ENCODE data around the gene MINDY3. TPM values are rescaled to one million over a fixed set of nuclear protein-coding genes. Genes with fewer than 3 reads are reported as not detected.

Gene MINDY3
- total and polyA plus RNA-seq, 7 experiments from 2014 or later: 3.6 to 43.8 (median 29.1) TPM

GRCh38 chr10:15754937-15755336 lies 105.4 kb downstream of the MINDY3 start:
- CTCF ChIA-PET: no interaction called here
- Histone ChIP-seq H3K4me1 (ENCODE audit: control insufficient read depth in 2 of 2, insufficient read depth in 2 of 2, low read length in 2 of 2) (no peaks in the 10 kb centered on the region), H3K9me3 (ENCODE audit: control insufficient read depth in 2 of 3, low read length in 3 of 3) (no peaks in the 10 kb centered on the region), H3K27me3 (ENCODE audit: control insufficient read depth in 2 of 2, insufficient read depth in 2 of 2, low read length in 2 of 2) (no peaks in the 10 kb centered on the region), H3K4me3 (ENCODE audit: low read length) (no peak overlapping the region), H3K36me3 (ENCODE audit: control insufficient read depth in 2 of 3, insufficient read depth in 3 of 3, low read length in 3 of 3) (no peaks in the 10 kb centered on the region), H3K27ac (ENCODE audit: low read depth, low read length) (no peak overlapping the region)
- POLR2A ChIA-PET: no interaction called here
- H3K4me1 Mint-ChIP-seq: no peaks in the 10 kb centered on the region
- H3K27ac Mint-ChIP-seq: no peak overlapping the region
- DNase-seq (no peak), ATAC-seq (no peak)
- no peak overlapping the region for H3K4me3 Mint-ChIP-seq
- H3K9me3 Mint-ChIP-seq: peaks cover 0 to 2% (median 0%) of the 10 kb centered on the region in 11 donors
- no peaks in the 10 kb centered on the region for H3K36me3 Mint-ChIP-seq
- intact Hi-C loops (cut with micrococcal nuclease): no loop called here
- peaks cover 9 to 38% (median 22%) of the 10 kb centered on the region in 5 donors for H3K27me3 Mint-ChIP-seq

GRCh38 chr10:15751046-15751445 lies 109.3 kb downstream of the MINDY3 start:
- ATAC-seq (no peak), DNase-seq (no peak)
- H3K27me3 ChIP-seq (ENCODE audit: control insufficient read depth in 2 of 2, insufficient read depth in 2 of 2, low read length in 2 of 2): no peaks in the 10 kb centered on the region
- no peaks in the 10 kb centered on the region for H3K4me1 ChIP-seq (ENCODE audit: control insufficient read depth in 2 of 2, insufficient read depth in 2 of 2, low read length in 2 of 2)
- peaks cover 5 to 38% (median 23%) of the 10 kb centered on the region in 5 donors for H3K27me3 Mint-ChIP-seq
- H3K27ac ChIP-seq (ENCODE audit: low read depth, low read length): no peak overlapping the region
- no peaks in the 10 kb centered on the region for H3K36me3 Mint-ChIP-seq
- H3K4me1 Mint-ChIP-seq: no peaks in the 10 kb centered on the region
- no peaks in the 10 kb centered on the region for H3K36me3 ChIP-seq (ENCODE audit: control insufficient read depth in 2 of 3, insufficient read depth in 3 of 3, low read length in 3 of 3)
- ChIA-PET CTCF (no interaction called here), POLR2A (no interaction called here)
- H3K4me3 ChIP-seq (ENCODE audit: low read length): no peak overlapping the region
- H3K9me3 ChIP-seq (ENCODE audit: control insufficient read depth in 2 of 3, low read length in 3 of 3): no peaks in the 10 kb centered on the region
- intact Hi-C loops (cut with micrococcal nuclease): no loop called here
- H3K27ac Mint-ChIP-seq: no peak overlapping the region
- H3K4me3 Mint-ChIP-seq: no peak overlapping the region
- peaks cover 0 to 1% (median 0%) of the 10 kb centered on the region in 11 donors for H3K9me3 Mint-ChIP-seq

- Histone ChIP-seq H3K4me1 (ENCODE audit: control insufficient read depth in 2 of 2, insufficient read depth in 2 of 2, low read length in 2 of 2) (no peaks in the 10 kb centered on the region), H3K9me3 (ENCODE audit: control insufficient read depth in 2 of 3, low read length in 3 of 3) (no peaks in the 10 kb centered on the region), H3K27me3 (ENCODE audit: control insufficient read depth in 2 of 2, insufficient read depth in 2 of 2, low read length in 2 of 2) (no peaks in the 10 kb centered on the region), H3K4me3 (ENCODE audit: low read length) (no peak overlapping the region), H3K36me3 (ENCODE audit: control insufficient read depth in 2 of 3, insufficient read depth in 3 of 3, low read length in 3 of 3) (no peaks in the 10 kb centered on the region), H3K27ac (ENCODE audit: low read depth, low read length) (no peak overlapping the region)
- DNase-seq (no peak), ATAC-seq (no peak)
- Mint-ChIP-seq H3K4me1 (no peaks in the 10 kb centered on the region), H3K27ac (no peak overlapping the region), H3K36me3 (no peaks in the 10 kb centered on the region), H3K9me3 (peaks cover 0 to 1% (median 0%) of the 10 kb centered on the region in 11 donors), H3K27me3 (peaks cover 3 to 32% (median 17%) of the 10 kb centered on the region in 5 donors), H3K4me3 (no peak overlapping the region)
- ChIA-PET POLR2A (no interaction called here), CTCF (no interaction called here)
- intact Hi-C loops (cut with micrococcal nuclease): no loop called here
Observed at GRCh38 chr10:15748126-15748525, 112.2 kb downstream of the MINDY3 start.

- H3K4me3 Mint-ChIP-seq: no peak overlapping the region
- H3K27me3 ChIP-seq (ENCODE audit: control insufficient read depth in 2 of 2, insufficient read depth in 2 of 2, low read length in 2 of 2): no peaks in the 10 kb centered on the region
- no peak overlapping the region for H3K27ac ChIP-seq (ENCODE audit: low read depth, low read length)
- peaks cover 0 to 1% (median 0%) of the 10 kb centered on the region in 11 donors for H3K9me3 Mint-ChIP-seq
- peaks cover 1 to 27% (median 12%) of the 10 kb centered on the region in 5 donors for H3K27me3 Mint-ChIP-seq
- H3K4me1 ChIP-seq (ENCODE audit: control insufficient read depth in 2 of 2, insufficient read depth in 2 of 2, low read length in 2 of 2): no peaks in the 10 kb centered on the region
- ATAC-seq (no peak), DNase-seq (no peak)
- H3K4me1 Mint-ChIP-seq: no peaks in the 10 kb centered on the region
- ChIA-PET CTCF (no interaction called here), POLR2A (no interaction called here)
- H3K27ac Mint-ChIP-seq: no peak overlapping the region
- H3K36me3 ChIP-seq (ENCODE audit: control insufficient read depth in 2 of 3, insufficient read depth in 3 of 3, low read length in 3 of 3): no peaks in the 10 kb centered on the region
- no peak overlapping the region for H3K4me3 ChIP-seq (ENCODE audit: low read length)
- H3K9me3 ChIP-seq (ENCODE audit: control insufficient read depth in 2 of 3, low read length in 3 of 3): no peaks in the 10 kb centered on the region
- no peaks in the 10 kb centered on the region for H3K36me3 Mint-ChIP-seq
- intact Hi-C loops (cut with micrococcal nuclease): no loop called here
Observed at GRCh38 chr10:15747632-15748031, 112.7 kb downstream of the MINDY3 start.

GRCh38 chr10:15745751-15746150 lies 114.6 kb downstream of the MINDY3 start:
- DNase-seq: no peak
- Histone ChIP-seq H3K9me3 (ENCODE audit: control insufficient read depth in 2 of 3, low read length in 3 of 3) (no peaks in the 10 kb centered on the region), H3K27ac (ENCODE audit: low read depth, low read length) (no peak overlapping the region), H3K4me1 (ENCODE audit: control insufficient read depth in 2 of 2, insufficient read depth in 2 of 2, low read length in 2 of 2) (no peaks in the 10 kb centered on the region), H3K27me3 (ENCODE audit: control insufficient read depth in 2 of 2, insufficient read depth in 2 of 2, low read length in 2 of 2) (no peaks in the 10 kb centered on the region), H3K36me3 (ENCODE audit: control insufficient read depth in 2 of 3, insufficient read depth in 3 of 3, low read length in 3 of 3) (no peaks in the 10 kb centered on the region), H3K4me3 (ENCODE audit: low read length) (no peak overlapping the region)
- Mint-ChIP-seq H3K36me3 (no peaks in the 10 kb centered on the region), H3K9me3 (peaks cover 0 to 1% (median 0%) of the 10 kb centered on the region in 11 donors), H3K27me3 (peaks cover 3 to 31% (median 12%) of the 10 kb centered on the region in 5 donors), H3K27ac (no peak overlapping the region), H3K4me1 (no peaks in the 10 kb centered on the region), H3K4me3 (no peak overlapping the region)
- no peak for ATAC-seq
- CTCF ChIA-PET: no interaction called here
- intact Hi-C loops (cut with micrococcal nuclease): loop anchor here in 1 of 2 donors (2.0 kb wide), 1 partner anchor 311 kb away; no protein-coding TSS in a partner anchor
- POLR2A ChIA-PET: no interaction called here

GRCh38 chr10:15744217-15744865 lies 116.0 kb downstream of the MINDY3 start:
- Mint-ChIP-seq H3K27me3 (peaks cover 3 to 27% (median 12%) of the 10 kb centered on the region in 5 donors), H3K27ac (no peak overlapping the region), H3K4me3 (no peak overlapping the region), H3K9me3 (peaks cover 0 to 1% (median 0%) of the 10 kb centered on the region in 11 donors), H3K36me3 (no peaks in the 10 kb centered on the region), H3K4me1 (no peaks in the 10 kb centered on the region)
- DNase-seq (peak in 5 of 9 donors; percentile 3 to 27 (median 9)), ATAC-seq (no peak)
- H3K4me3 ChIP-seq (ENCODE audit: low read length): no peak overlapping the region
- POLR2A ChIA-PET: no interaction called here
- no peaks in the 10 kb centered on the region for H3K27me3 ChIP-seq (ENCODE audit: control insufficient read depth in 2 of 2, insufficient read depth in 2 of 2, low read length in 2 of 2)
- no peaks in the 10 kb centered on the region for H3K4me1 ChIP-seq (ENCODE audit: control insufficient read depth in 2 of 2, insufficient read depth in 2 of 2, low read length in 2 of 2)
- CTCF ChIA-PET: no interaction called here
- intact Hi-C loops (cut with micrococcal nuclease): loop anchor here (2.0 to 5.0 kb wide), 2 partner anchors 310 to 312 kb away; no protein-coding TSS in a partner anchor
- H3K9me3 ChIP-seq (ENCODE audit: control insufficient read depth in 2 of 3, low read length in 3 of 3): no peaks in the 10 kb centered on the region
- H3K27ac ChIP-seq (ENCODE audit: low read depth, low read length): no peak overlapping the region
- H3K36me3 ChIP-seq (ENCODE audit: control insufficient read depth in 2 of 3, insufficient read depth in 3 of 3, low read length in 3 of 3): no peaks in the 10 kb centered on the region

- ChIA-PET CTCF (no interaction called here), POLR2A (no interaction called here)
- H3K27ac ChIP-seq (ENCODE audit: low read depth, low read length): no peak overlapping the region
- H3K4me3 ChIP-seq (ENCODE audit: low read length): no peak overlapping the region
- Mint-ChIP-seq H3K36me3 (no peaks in the 10 kb centered on the region), H3K9me3 (no peaks in the 10 kb centered on the region), H3K4me1 (no peaks in the 10 kb centered on the region), H3K27me3 (peaks cover 3 to 29% (median 13%) of the 10 kb centered on the region in 5 donors), H3K27ac (no peak overlapping the region), H3K4me3 (no peak overlapping the region)
- intact Hi-C loops (cut with micrococcal nuclease): loop anchor here in 1 of 2 donors (5.0 kb wide), 1 partner anchor 311 kb away; no protein-coding TSS in a partner anchor
- ATAC-seq (no peak), DNase-seq (no peak)
- no peaks in the 10 kb centered on the region for H3K36me3 ChIP-seq (ENCODE audit: control insufficient read depth in 2 of 3, insufficient read depth in 3 of 3, low read length in 3 of 3)
- H3K27me3 ChIP-seq (ENCODE audit: control insufficient read depth in 2 of 2, insufficient read depth in 2 of 2, low read length in 2 of 2): no peaks in the 10 kb centered on the region
- no peaks in the 10 kb centered on the region for H3K4me1 ChIP-seq (ENCODE audit: control insufficient read depth in 2 of 2, insufficient read depth in 2 of 2, low read length in 2 of 2)
- H3K9me3 ChIP-seq (ENCODE audit: control insufficient read depth in 2 of 3, low read length in 3 of 3): no peaks in the 10 kb centered on the region
Observed at GRCh38 chr10:15743443-15743842, 116.9 kb downstream of the MINDY3 start.
